ENCODE results near the gene FCGR1A.
"Not testable (repeated sequence)": the region's sequence is repeated elsewhere in the genome, so short reads cannot be mapped to it uniquely, and the experiment has no call there.

DNA sequence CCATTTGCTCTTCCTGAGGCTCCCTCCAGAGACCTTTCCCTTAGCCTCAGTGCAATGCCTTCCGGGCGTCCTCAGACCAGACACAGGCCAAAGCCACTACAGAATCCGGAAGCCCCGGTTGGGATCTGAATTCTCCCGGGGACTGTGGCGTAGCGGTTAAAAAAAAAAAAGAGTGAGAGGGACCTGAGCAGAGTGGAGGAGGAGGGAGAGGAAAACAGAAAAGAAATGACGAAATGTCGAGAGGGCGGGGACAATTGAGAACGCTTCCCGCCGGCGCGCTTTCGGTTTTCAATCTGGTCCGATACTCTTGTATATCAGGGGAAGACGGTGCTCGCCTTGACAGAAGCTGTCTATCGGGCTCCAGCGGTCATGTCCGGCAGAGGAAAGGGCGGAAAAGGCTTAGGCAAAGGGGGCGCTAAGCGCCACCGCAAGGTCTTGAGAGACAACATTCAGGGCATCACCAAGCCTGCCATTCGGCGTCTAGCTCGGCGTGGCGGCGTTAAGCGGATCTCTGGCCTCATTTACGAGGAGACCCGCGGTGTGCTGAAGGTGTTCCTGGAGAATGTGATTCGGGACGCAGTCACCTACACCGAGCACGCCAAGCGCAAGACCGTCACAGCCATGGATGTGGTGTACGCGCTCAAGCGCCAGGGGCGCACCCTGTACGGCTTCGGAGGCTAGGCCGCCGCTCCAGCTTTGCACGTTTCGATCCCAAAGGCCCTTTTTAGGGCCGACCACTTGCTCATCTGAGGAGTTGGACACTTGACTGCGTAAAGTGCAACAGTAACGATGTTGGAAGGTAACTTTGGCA lies 50.0 kb downstream of the FCGR1A start:
- TF ChIP-seq, protein P1, sequence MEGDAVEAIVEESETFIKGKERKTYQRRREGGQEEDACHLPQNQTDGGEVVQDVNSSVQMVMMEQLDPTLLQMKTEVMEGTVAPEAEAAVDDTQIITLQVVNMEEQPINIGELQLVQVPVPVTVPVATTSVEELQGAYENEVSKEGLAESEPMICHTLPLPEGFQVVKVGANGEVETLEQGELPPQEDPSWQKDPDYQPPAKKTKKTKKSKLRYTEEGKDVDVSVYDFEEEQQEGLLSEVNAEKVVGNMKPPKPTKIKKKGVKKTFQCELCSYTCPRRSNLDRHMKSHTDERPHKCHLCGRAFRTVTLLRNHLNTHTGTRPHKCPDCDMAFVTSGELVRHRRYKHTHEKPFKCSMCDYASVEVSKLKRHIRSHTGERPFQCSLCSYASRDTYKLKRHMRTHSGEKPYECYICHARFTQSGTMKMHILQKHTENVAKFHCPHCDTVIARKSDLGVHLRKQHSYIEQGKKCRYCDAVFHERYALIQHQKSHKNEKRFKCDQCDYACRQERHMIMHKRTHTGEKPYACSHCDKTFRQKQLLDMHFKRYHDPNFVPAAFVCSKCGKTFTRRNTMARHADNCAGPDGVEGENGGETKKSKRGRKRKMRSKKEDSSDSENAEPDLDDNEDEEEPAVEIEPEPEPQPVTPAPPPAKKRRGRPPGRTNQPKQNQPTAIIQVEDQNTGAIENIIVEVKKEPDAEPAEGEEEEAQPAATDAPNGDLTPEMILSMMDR (IDR thresholded peaks at IDR 0.05) = not testable (repeated sequence)
- TF ChIP-seq POLR2A (IDR thresholded peaks at IDR 0.05) = not testable (repeated sequence)
